Activated CD4-positive, alpha-beta T cell treated with anti-CD3 and anti-CD28 coated beads for 4 hours (primary cell): ENCODE measurements around the gene MICAL2.

Source experiments
- DNase-seq, 2 donors: peaks; one replicate each; pipeline ENCODE4 v3.0.0-alpha.2; 2020

The MICAL2 gene

GRCh38 chr11:12235553-12235946 is 125.2 kb downstream of the MICAL2 start:
- DNase-seq, result no peak

GRCh38 chr11:12235947-12236743 is 125.8 kb downstream of the MICAL2 start:
- DNase-seq, result peak; percentile 19 to 33

GRCh38 chr11:12236744-12237101 is 126.3 kb downstream of the MICAL2 start:
- DNase-seq, result no peak

GRCh38 chr11:12237381-12237784 is 127.0 kb downstream of the MICAL2 start:
- no peak for DNase-seq

GRCh38 chr11:12238420-12238819 is 128.0 kb downstream of the MICAL2 start:
- no peak for DNase-seq

GRCh38 chr11:12239396-12239795 is 129.0 kb downstream of the MICAL2 start:
- no peak for DNase-seq

GRCh38 chr11:12239804-12240371 is 129.5 kb downstream of the MICAL2 start:
- DNase-seq, result no peak

GRCh38 chr11:12240677-12241076 is 130.3 kb downstream of the MICAL2 start:
- DNase-seq, result no peak

- DNase-seq, result no peak
Observed at GRCh38 chr11:12241401-12241800, 131.0 kb downstream of the MICAL2 start.

- peak; percentile 9 to 44 for DNase-seq
Observed at GRCh38 chr11:12241971-12242672, 131.7 kb downstream of the MICAL2 start.

- no peak for DNase-seq
Observed at GRCh38 chr11:12242966-12243365, 132.6 kb downstream of the MICAL2 start.

- DNase-seq, result no peak
Observed at GRCh38 chr11:12243486-12243885, 133.1 kb downstream of the MICAL2 start.

- DNase-seq, result no peak
Observed at GRCh38 chr11:12243911-12244550, 133.6 kb downstream of the MICAL2 start.

- no peak for DNase-seq
Observed at GRCh38 chr11:12245091-12245490, 134.7 kb downstream of the MICAL2 start.

GRCh38 chr11:12245549-12246016 is 135.2 kb downstream of the MICAL2 start:
- DNase-seq, result no peak

GRCh38 chr11:12246147-12246546 is 135.8 kb downstream of the MICAL2 start:
- DNase-seq, result no peak

- DNase-seq, result no peak
Observed at GRCh38 chr11:12246989-12247388, 136.6 kb downstream of the MICAL2 start.

GRCh38 chr11:12247543-12248254 is 137.3 kb downstream of the MICAL2 start:
- no peak for DNase-seq

GRCh38 chr11:12248330-12248729 is 137.9 kb downstream of the MICAL2 start:
- no peak for DNase-seq

GRCh38 chr11:12249590-12250260 is 139.3 kb downstream of the MICAL2 start:
- DNase-seq, result no peak

GRCh38 chr11:12251666-12252560 is 141.5 kb downstream of the MICAL2 start:
- no peak for DNase-seq
